OCI-LY7 (cell line): ENCODE results near the gene RACGAP1. TPM values are rescaled to one million over a fixed set of nuclear protein-coding genes. Genes with fewer than 3 reads are reported as not detected.

Experiments used
- BruUV-seq: library from RNA; stranded (reverse); fragments of 400-500 nt; replicated peaks from 2 replicates; lab custom pipeline; 2021; lab: Mats Ljungman, UMichigan
- CTCF ChIA-PET: fragments of 300-600 bp; sonication (Branson Sonifier 250); formaldehyde crosslinking; loops from one replicate; lab custom pipeline; 2022; ENCODE audit warnings: antibody characterized with exemption; ENCODE audit not compliant: unreplicated experiment; lab: Charles Lee
- POLR2A ChIA-PET: fragments of 300-600 bp; sonication (Branson Sonifier 250); formaldehyde crosslinking; loops from one replicate; lab custom pipeline; 2022; ENCODE audit warnings: antibody characterized with exemption; lab: Charles Lee
- DNase-seq: peaks from one replicate; pipeline ENCODE4 v3.0.0-alpha.2; 2015; ENCODE audit warnings: low spot score
- H2AFZ ChIP-seq: fragments of 200-600 bp; sonication (generic), shearing (Covaris generic); 2 replicates; pipeline ENCODE4 v1.6.1; 2014; ENCODE audit warnings: mild to moderate bottlenecking, antibody characterized with exemption, low read length, moderate library complexity
- H3K27ac ChIP-seq: fragments of 200-600 bp; sonication (generic); 2 replicates; pipeline ENCODE4 v1.5.1; 2014; ENCODE audit warnings: mixed run types, low read depth, mild to moderate bottlenecking, moderate library complexity, low read length, inconsistent platforms; ENCODE audit not compliant: poor library complexity, severe bottlenecking
- H3K36me3 ChIP-seq: fragments of 200-600 bp; sonication (generic); 2 replicates; pipeline ENCODE4 v1.6.1; 2014; ENCODE audit warnings: mild to moderate bottlenecking, antibody characterized with exemption, low read length, moderate library complexity, mixed read lengths; ENCODE audit not compliant: insufficient read depth
- H3K4me1 ChIP-seq: fragments of 200-600 bp; sonication (generic); 2 replicates; pipeline ENCODE4 v1.5.1; 2014; ENCODE audit warnings: mild to moderate bottlenecking, low read length; ENCODE audit not compliant: insufficient read depth, poor library complexity, severe bottlenecking
- H3K4me2 ChIP-seq: fragments of 200-600 bp; sonication (generic); 2 replicates; pipeline ENCODE4 v1.6.1; 2014; ENCODE audit warnings: mild to moderate bottlenecking, low read length
- H3K4me3 ChIP-seq: fragments of 200-600 bp; sonication (generic); 2 replicates; pipeline ENCODE4 v1.5.1; 2014; ENCODE audit warnings: mild to moderate bottlenecking, low read depth, low read length; ENCODE audit not compliant: poor library complexity, severe bottlenecking
- H3K79me2 ChIP-seq: fragments of 200-600 bp; sonication (generic); 2 replicates; pipeline ENCODE4 v1.6.1; 2016; ENCODE audit warnings: low read depth, mild to moderate bottlenecking, low read length, moderate library complexity, mixed read lengths; ENCODE audit not compliant: insufficient read depth
- H3K9me2 ChIP-seq: fragments of 200-600 bp; sonication (generic); 2 replicates; pipeline ENCODE4 v1.6.1; 2016; ENCODE audit warnings: mild to moderate bottlenecking, low read length, mixed read lengths; ENCODE audit not compliant: insufficient read depth
- H3K9me3 ChIP-seq: fragments of 200-600 bp; sonication (generic); 2 replicates; pipeline ENCODE4 v1.6.1; 2014; ENCODE audit warnings: mild to moderate bottlenecking, mixed run types, low read length, mixed read lengths
- H4K20me1 ChIP-seq: fragments of 200-600 bp; sonication (generic); 2 replicates; pipeline ENCODE4 v1.6.1; 2014; ENCODE audit warnings: mild to moderate bottlenecking, antibody characterized with exemption, low read length, moderate library complexity, mixed read lengths; ENCODE audit not compliant: insufficient read depth
- EZH2phosphoT487 ChIP-seq: fragments of 200-600 bp; sonication (generic); IDR thresholded peaks from 2 replicates; pipeline ENCODE4 v1.6.1; 2018; ENCODE audit warnings: low read depth, borderline replicate concordance, mild to moderate bottlenecking, mixed run types, antibody characterized with exemption, low read length, moderate library complexity, mixed read lengths
- intact Hi-C: fragments of 100-400 bp; cut with micrococcal nuclease; formaldehyde crosslinking; loops from one replicate; pipeline ENCODE4 v1.10.0; 2022; ENCODE audit not compliant: unreplicated experiment
- total RNA-seq, 2 experiments: library from RNA; depleted of rRNA in 1 of 2; stranded (reverse); fragments of >200 nt in 1 of 2; shearing (Covaris generic) in 1 of 2; gene quantifications; 2 replicates each; pipeline ENCODE4 v1.2.3, GENCODE V29; 2014 to 2022
- TF ChIP-seq, protein P1 (sequence below): fragments of 200-600 bp; sonication (generic); conservative IDR thresholded peaks from 2 replicates; pipeline ENCODE4 v1.5.1; 2014; ENCODE audit warnings: mild to moderate bottlenecking, antibody characterized with exemption, low read length, moderate library complexity, mixed read lengths

Gene RACGAP1
- total RNA-seq, 2 experiments from 2014 or later = 69.6 to 104 TPM

DNA sequence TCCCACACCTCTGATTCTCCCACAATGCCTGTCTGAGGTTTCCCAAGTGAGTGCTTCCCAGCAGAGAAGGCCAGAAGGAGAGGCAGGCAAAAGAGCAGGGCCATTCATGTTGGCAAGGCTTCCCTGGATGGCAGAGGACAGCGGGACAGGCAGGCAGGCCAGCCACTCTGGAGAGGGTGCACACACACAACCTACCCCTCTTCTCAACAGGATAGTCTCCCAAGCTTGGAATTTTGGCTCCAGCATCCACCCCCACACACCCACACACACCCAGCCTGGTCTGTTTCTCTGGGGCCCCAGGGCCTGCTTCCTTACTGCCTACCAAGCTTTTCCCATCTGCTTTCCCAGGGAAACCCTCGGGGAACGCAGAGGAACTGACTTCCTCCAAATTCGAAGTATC, 15.4 kb upstream of the RACGAP1 start:
- TF ChIP-seq EZH2phosphoT487 = no peak
- TF ChIP-seq, protein P1, sequence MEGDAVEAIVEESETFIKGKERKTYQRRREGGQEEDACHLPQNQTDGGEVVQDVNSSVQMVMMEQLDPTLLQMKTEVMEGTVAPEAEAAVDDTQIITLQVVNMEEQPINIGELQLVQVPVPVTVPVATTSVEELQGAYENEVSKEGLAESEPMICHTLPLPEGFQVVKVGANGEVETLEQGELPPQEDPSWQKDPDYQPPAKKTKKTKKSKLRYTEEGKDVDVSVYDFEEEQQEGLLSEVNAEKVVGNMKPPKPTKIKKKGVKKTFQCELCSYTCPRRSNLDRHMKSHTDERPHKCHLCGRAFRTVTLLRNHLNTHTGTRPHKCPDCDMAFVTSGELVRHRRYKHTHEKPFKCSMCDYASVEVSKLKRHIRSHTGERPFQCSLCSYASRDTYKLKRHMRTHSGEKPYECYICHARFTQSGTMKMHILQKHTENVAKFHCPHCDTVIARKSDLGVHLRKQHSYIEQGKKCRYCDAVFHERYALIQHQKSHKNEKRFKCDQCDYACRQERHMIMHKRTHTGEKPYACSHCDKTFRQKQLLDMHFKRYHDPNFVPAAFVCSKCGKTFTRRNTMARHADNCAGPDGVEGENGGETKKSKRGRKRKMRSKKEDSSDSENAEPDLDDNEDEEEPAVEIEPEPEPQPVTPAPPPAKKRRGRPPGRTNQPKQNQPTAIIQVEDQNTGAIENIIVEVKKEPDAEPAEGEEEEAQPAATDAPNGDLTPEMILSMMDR = no peak
- ChIA-PET POLR2A (no interaction called here), CTCF (no interaction called here)
- Histone ChIP-seq H3K4me2 (no peak overlapping the region), H4K20me1 (no peaks in the 10 kb centered on the region), H3K27ac (no peak overlapping the region), H3K36me3 (no peaks in the 10 kb centered on the region), H2AFZ (no peak overlapping the region), H3K4me1 (no peaks in the 10 kb centered on the region), H3K4me3 (no peak overlapping the region), H3K9me2 (no peaks in the 10 kb centered on the region), H3K79me2 (no peaks in the 10 kb centered on the region), H3K9me3 (no peaks in the 10 kb centered on the region)
- DNase-seq = no peak
- BruUV-seq = no TSS peak
- intact Hi-C loops = no loop called here

GRCh38 chr12:50039151-50039835, 14.0 kb upstream of the RACGAP1 start:
- Histone ChIP-seq H3K9me2 (no peaks in the 10 kb centered on the region), H2AFZ (no peak overlapping the region), H3K4me2 (no peak overlapping the region)

More at GRCh38 chr12:50039151-50039835, 14.0 kb upstream of the RACGAP1 start:
- intact Hi-C loops = loop anchor here (1.0 to 5.0 kb wide), 3 partner anchors 17 to 72 kb away; no protein-coding TSS in a partner anchor
- H3K36me3 ChIP-seq = no peaks in the 10 kb centered on the region
- TF ChIP-seq, protein P1 = peak; percentile 96
- no peak for TF ChIP-seq EZH2phosphoT487
- no peaks in the 10 kb centered on the region for H4K20me1 ChIP-seq
- H3K9me3 ChIP-seq = no peaks in the 10 kb centered on the region
- no peaks in the 10 kb centered on the region for H3K79me2 ChIP-seq
- POLR2A ChIA-PET = interaction anchor here (0.6 kb wide), 3 partner anchors 32 to 1238 kb away, joined by 3 to 5 read pairs (median 4); no protein-coding TSS in a partner anchor
- CTCF ChIA-PET = interaction anchor here (1.2 to 1.4 kb wide), 4 partner anchors 11 to 73 kb away, joined by 3 to 5 read pairs (median 4); partner anchors contain the start of gene RACGAP1
- H3K4me1 ChIP-seq = no peaks in the 10 kb centered on the region
- no peak overlapping the region for H3K4me3 ChIP-seq
- peak; percentile 85 for DNase-seq
- no TSS peak for BruUV-seq
- no peak overlapping the region for H3K27ac ChIP-seq
